COLO829 (cell line): ENCODE data around the gene LOXL3.

Source experiments
- DNase-seq: peaks from one replicate; pipeline ENCODE4 v3.0.0; 2012; ENCODE audit warnings: low spot score

Gene LOXL3

GRCh38 chr2:74505448-74506246 lies 48.1 kb downstream of the LOXL3 start:
- DNase-seq, result no peak

- no peak for DNase-seq
Observed at GRCh38 chr2:74504591-74504990, 49.2 kb downstream of the LOXL3 start.

GRCh38 chr2:74503506-74504475 lies 50.0 kb downstream of the LOXL3 start:
- no peak for DNase-seq

DNA sequence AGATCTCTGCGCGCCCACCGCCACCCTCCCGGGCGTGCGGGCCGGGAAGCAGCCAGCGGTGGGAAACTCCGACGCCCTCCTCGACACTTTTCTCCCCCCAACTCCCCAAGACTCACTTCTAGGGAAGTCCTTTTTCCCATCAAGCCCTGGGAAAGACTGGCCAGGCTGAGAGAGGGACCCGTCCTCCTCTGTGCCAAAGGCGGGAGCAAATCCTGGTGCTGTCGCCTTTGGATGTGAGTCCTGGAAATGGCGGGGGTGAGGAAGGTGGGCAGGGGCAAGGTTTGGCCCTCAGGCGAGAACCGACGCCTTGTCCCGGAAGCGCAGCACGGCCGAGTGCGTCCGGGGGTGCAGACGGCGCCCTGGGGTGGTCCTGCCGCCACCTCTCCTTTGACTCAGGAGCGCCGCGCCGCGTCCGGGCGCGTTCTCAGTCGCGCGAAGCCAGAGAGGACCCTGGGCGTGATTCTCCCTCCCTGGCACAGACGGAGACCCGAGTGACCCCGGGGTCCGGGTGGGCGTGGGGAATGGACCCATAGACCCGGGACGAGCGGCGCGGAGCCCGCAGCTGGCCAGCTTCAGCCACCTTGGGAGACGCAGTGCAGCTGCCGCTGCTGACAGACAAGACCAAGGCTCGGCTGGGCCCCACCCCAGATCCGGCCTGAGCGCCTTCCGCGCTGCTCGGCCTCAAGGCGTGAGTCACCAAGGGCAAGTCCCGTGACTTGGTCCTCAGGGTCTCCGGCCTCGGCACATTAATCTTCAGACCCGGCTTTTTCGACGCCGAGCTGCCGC lies 50.8 kb downstream of the LOXL3 start:
- DNase-seq, result peak; percentile 84

- no peak for DNase-seq
Observed at GRCh38 chr2:74502147-74502719, 51.5 kb downstream of the LOXL3 start.

DNA sequence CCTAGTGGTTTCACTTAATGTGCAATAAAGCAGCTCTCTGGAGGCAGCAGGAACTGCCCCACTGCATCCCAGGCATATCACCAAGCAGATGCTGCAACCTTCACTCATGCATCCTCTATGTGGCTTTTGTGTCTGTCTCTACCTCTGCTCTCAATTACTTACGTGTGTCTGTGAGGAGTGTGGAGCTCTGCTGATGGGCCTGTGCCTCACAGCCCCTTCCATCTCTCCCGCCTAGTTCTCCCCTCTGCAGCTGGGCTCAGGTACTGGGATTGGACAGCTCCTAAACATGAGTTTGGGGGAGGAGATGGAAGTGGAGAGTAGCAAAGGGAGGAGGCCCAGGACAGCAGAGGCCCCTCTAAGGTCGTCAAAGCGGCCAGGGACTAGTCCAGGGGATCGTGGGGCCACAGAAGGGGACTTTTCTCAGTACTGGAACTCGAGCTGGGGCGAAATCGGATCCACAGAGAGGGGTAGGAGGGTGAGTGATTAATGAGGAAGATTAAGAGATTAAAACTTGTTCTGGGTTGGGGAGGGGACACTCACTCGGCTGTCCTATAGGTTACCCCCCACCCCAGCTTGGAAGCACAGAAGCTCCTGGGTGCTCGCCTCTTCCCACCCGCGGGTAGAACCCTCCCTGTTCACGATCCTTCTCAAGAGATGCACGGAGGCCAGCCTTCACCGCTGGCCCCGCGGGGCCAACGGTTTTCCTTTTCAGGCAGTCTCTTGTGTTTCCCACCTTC lies 52.2 kb downstream of the LOXL3 start:
- DNase-seq, result no peak

DNA sequence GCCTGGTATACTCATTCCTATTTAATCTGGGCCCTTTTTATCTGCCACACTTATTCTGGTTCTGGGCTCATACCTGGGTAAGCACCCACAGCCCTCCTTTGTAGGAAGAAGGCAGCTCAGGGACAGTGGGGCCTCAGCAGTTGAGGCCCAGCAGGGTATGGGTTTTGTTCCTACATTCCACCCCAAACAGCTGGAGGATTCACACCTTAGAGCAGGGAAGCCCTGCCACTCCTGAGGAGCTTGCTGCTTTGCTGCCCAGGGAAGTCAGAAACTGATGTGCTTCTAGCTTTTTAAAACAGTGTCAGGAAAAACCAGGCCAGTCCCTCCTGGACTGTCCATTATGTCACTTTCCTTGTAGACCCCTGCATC lies 53.2 kb downstream of the LOXL3 start:
- no peak for DNase-seq

DNA sequence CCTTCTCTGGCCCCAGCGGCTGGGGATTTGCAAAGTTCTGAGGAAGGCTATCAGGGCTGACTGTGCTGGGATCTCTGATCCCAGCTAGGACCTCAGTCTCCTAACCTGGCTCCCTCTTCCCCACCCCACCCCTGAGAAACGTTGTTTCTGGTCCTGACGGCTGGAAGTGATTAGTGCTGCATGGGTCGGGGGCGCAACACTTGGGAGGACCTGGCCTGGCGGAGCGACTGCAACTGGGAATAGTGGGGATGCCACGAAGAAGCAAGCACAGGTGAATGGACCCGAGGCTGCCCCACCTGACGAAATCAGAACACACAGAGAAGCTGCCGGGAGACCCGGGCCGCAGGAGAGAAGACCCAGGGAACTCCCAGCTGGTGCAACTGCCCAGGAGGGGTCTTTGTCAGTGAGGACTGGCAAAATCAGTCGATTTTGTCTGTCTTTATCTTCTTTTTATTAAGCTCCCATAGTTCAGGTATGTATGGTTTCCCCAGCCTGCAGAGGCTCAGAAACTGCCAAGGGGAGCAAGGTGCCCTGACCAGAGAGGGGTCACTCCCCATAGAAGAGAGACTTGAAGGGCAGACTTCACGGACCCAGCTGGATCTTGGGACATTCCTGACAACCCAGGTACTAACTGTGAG lies 53.7 kb downstream of the LOXL3 start:
- no peak for DNase-seq

DNA sequence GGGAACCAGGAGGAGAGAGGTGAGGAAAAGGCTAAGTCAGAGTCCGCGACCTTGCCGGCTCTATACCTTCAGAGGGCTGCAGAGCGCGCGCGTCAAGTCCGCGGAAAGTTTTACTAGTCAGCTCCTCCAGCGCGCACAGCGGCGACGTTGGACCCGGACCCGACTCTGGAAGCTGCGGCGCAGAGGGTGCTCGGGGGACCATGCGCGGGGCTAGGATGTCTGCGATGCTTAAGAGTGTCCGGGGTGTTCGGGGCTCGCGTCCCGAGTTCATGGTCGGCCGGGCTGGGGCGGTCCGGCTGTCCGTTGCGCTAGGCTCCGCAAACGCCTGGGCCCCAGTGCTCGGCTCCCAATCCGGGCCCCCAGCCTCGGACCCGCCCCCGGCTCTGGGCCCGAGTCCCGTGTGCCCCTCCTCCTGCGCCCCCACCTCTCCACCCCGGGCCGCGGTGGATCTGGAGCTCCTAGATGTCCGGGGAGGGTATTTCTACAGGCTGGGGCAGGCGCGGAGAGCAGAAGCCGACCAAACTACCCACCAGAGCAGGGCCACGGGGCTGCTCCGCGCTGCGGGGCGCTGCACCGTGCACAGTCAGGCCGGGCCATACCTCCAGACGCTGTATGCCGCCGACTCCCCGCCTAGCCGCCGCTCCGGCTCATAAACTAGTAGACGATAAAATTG lies 54.3 kb downstream of the LOXL3 start, which contains the start of gene LBX2:
Gene LBX2, minus strand, starts transcription at position 337 of the 673 bp plus-strand sequence. Its CDS starts 66 bp downstream, at position 271.
- no peak for DNase-seq

DNA sequence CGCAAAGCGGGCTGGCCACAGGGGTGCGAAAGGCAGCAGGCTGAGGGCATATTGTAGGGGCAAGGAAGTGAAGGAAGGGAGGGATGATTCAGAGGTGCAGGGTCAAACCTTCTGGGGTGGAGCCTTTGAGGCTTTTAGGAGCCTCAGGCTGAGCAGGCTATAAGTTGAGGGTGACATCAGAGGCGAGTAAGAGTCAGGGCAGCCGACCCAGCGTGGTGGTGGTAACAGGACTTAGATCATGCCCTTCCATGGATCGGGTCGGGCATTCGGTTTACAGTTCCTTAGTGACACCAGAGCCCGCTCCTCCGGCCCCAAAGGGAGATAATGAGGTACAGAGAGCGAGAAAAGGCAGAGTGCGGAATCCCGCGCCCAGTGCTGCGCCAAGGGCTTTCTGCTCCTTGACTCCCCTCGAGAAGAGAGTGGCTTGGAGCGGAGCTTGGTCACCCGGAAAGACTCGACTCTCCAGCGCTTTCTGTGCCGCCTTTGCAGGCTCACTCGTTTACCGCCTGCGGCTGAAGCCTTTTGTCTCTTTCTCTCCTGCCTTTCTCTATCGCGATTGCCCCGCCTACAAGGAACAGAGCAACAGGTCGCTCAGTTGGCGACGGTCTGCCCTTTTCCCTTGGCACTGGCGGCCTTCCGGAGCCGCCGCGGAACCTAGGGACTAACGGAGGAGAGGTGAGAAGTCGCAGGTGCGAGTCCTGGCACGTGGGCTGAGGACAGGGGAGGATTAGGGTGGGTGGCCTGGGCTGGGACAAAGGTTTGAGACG lies 55.1 kb downstream of the LOXL3 start:
- no peak for DNase-seq

GRCh38 chr2:74497777-74498499 lies 55.8 kb downstream of the LOXL3 start:
- no peak for DNase-seq

DNA sequence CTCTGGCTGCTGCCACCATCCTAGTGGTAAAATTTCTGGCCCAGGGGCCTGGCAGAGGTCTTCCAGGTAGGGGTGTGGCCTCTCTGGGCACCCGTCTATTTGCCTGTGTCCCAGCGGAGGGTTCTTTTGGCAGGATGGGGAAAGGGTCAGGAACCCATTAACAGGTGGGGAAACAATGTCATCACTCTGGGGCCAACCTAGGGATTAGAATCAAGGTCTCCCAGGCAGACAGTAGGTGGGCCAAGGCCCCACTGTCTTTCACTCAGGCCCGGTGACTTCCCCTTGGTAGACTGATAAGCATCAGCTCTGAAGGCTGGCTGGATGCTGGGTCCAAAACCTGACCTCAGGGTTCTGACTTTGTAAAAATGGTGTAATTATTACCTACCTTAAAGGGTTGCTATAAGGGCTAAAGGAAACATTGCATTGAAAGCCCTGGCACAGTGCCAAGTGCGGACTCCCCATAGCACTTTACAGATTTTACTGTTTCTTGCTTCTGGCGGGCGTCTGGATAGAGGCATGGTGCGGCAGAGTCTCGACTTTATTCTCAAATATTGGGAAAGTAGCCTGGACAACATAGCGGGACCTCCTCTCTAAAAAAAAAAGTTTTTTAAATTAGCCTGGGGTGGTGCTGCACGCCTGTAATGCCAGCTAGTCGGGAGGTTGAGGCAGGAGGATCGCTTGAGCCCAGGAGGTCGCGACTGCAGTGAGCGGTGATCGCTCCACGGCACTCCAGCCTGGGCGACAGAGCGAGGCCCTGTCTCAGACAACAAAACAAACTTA lies 56.6 kb downstream of the LOXL3 start:
- DNase-seq, result no peak

DNA sequence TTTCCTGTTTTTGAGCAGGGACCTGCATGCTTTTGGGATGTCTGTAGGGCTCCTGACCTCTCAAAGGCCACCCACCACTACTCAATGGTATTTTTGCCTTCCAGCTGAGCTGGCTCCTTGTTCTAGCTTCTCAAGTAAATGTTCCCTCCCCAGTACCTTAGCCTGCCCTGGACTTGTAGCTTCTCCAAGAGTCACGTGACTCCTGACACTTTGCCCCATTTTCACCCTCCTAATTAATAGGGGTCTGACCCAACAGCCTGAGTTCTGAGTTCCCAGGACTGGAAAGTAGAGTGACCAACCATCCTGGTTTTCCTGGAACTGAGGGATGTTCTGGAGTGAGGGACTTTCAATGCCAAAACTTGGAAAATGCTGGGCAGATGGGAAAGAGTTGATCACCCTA lies 58.3 kb downstream of the LOXL3 start:
- no peak for DNase-seq

- no peak for DNase-seq
Observed at GRCh38 chr2:74493546-74493945, 60.2 kb downstream of the LOXL3 start.

DNA sequence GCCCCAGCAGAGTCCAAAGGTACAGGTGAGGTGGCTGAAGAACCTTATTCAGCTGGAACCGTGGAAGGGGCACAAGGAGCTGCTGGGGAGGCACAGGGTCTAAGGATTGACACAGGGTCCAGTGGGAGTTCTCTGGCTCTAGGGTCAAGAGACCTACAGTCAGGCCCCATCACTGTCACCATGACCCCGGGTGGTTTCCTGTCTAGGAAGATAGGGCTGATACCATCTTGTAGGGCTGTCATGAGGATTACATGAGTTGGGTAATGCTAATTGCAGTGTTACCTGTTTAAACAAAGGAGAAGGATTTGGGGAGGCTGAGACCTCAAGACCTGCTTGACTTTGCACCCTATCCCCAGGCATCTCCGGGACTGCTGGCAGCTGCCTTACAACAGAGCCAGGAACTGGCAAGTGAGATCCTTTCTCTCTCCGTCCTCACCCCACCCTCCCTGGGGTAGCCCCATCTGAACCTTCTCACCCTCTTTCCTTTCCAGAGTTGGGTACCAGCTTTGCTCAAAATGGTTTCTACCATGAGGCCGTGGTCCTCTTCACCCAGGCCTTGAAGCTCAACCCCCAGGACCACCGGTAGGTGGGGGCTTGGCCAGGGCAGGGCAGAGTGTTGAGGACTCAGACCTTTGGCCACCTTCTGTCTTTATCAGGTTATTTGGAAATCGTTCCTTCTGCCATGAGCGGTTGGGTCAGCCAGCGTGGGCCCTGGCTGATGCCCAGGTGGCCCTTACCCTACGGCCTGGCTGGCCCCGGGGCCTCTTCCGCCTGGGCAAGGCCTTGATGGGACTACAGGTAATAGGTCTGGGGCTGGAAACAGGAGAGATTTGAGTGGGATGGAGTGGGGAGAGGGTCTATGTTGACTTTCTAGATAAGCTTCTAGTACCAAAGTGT lies 61.8 kb downstream of the LOXL3 start:
- no peak for DNase-seq

- no peak for DNase-seq
Observed at GRCh38 chr2:74489906-74490305, 63.8 kb downstream of the LOXL3 start.
